COLO668 (cell line): ENCODE data around the gene MEMO1.

ENCODE experiments used
- DNase-seq: peaks from one replicate; lab custom pipeline; 2025; ENCODE audit not compliant: unreplicated experiment; lab: John Stamatoyannopoulos, UW

The MEMO1 gene

DNA sequence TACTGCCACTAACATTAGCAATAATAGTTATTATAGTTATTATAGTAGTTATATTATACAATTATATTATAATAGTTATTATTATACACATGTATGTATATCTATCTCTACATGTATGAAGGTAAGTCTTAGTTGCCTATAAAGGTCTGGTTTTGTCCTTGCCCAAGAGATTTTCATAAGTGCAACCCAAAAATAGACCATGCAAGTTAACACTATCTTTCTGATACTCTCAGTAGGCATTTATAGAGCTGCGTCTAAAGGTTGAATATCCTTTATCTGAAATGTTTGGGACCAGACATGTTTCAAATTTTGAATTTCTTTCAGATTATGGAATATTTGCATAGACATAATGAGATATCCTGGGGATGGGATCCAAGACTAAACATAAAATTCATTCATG is 175.4 kb downstream of the MEMO1 start:
- no peak for DNase-seq

DNA sequence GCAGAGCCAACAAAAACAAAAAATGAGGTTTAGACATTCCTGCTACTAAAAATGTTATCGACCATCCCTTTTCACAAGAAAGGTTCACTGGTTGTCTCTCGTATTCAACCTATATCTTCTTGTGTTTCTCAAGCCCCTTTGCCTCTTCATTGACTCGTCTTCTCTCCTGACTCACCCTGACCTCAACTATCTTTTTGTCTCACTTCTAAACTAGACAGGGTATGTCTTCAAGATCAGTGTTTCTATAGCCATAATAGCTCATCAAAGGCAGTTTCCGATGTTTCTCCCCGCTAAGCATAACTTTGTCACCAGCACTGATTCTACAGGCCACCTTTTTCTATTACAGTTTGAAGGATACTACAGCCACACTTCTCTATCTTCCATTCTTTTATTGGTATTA is 178.4 kb downstream of the MEMO1 start:
- no peak for DNase-seq

DNA sequence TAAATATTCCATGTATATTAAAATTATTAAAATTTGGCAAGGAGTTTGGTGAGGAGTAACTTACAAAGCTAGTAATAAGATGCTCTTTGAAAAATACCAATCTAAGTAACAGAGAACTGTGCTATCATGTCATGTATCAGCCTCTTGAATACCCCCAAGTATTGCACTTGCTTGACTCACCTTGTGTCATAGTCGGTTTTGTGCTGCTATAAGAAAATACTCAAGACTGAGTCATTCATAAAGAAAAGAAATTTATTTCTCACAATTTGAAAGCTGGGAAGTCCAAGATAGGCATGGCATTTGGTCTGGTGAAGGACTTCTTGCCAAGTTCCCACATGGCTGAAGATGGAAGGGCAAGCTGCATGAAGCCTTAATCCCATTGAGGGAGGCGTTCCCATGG is 179.2 kb downstream of the MEMO1 start:
- DNase-seq: no peak

DNA sequence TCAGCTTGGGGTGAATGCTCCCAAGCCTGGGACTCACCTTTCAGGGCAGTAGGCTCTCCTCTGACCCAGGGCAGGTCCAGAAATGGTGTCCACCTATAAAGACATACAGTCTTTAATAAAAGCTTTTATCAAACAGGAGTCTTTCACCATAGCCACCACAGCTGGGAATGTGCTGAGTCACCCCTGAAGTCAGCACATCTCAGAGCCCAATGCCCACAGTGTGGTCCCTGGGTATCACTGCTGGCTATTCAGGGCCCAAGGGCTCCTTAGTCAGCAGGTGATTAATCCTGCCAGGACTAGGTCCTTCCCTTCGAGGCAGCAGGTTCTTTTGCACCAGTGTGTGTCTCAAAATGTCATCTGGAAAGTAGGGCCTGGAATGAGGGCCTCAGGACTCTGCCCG is 181.9 kb downstream of the MEMO1 start:
- DNase-seq: no peak

DNA sequence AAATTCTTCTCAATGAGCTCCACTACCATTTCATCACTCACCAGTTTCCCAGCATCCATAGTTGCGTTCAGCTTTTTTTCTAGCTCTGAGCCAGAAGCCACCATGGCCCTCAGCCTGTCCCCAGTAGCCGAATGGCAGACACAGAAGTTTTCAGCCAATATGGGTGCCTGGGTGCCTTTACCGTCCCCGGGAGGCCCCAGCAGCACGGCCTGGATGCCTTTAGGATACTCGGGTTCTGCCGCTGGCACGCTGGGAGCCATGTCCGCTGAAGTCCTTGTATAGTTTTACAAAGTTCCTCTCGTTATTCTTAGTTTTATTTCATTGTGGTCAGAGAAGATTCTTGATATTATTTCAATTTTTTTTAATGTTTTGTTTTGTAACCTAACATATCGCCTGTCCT is 187.2 kb downstream of the MEMO1 start:
- no peak for DNase-seq

DNA sequence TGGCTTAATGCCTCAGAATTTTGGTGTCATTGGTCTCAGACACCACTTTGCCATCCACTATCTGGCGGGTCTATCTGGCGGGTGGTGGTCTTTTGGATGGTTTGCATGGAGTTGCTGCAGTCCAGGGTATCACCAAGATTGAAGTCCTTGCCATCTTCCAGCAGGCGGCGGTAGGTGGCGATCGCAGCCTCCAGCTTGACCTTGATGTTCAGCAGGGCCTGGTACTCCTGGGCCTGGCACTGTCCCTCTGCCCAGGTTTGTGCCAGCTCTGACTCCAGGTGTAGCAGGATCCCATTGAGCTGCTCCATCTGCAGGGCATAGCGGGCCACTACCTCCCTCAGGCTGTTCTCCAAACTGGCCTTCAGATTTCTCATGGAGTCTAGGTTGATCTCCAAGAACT is 188.2 kb downstream of the MEMO1 start:
- DNase-seq: no peak
